A549 (cell line): ENCODE measurements around the gene PLXNB3.
"Not testable (repeated sequence)": the region's sequence is repeated elsewhere in the genome, so short reads cannot be mapped to it uniquely, and the experiment has no call there.

Source experiments
- CHD2 ChIP-seq: fragments of 150-350 bp; IDR thresholded peaks from 2 replicates; pipeline ENCODE4 v1.6.1; 2014; ENCODE audit warnings: low read length; ENCODE audit not compliant: partially characterized antibody
- CHD4 ChIP-seq: fragments of 200-600 bp; sonication (generic); IDR thresholded peaks from 2 replicates; pipeline ENCODE4 v1.6.1; 2016; ENCODE audit warnings: antibody characterized with exemption, mild to moderate bottlenecking, borderline replicate concordance
- HDAC2 ChIP-seq: fragments of 200-600 bp; sonication (generic); IDR thresholded peaks from 2 replicates; pipeline ENCODE4 v1.6.1; 2016
- POLR2A ChIP-seq: IDR thresholded peaks from 2 replicates; pipeline ENCODE4 v1.6.1; 2012; ENCODE audit warnings: mild to moderate bottlenecking, low read length
- RAD21 ChIP-seq, 2 experiments: fragments of >200 bp in 1 of 2; sonication (Bioruptor Twin) in 1 of 2; formaldehyde crosslinking in 1 of 2; IDR thresholded peaks in 1 of 2; conservative IDR thresholded peaks in 1 of 2; 2 replicates in 1 of 2; 3 replicates in 1 of 2; pipeline ENCODE4 v1.6.1; 2012 to 2018; ENCODE audit warnings: inconsistent platforms in 1 of 2
- SREBF2 ChIP-seq: fragments of 450-650 bp; IDR thresholded peaks from 2 replicates; pipeline ENCODE4 v1.6.1; 2014; ENCODE audit warnings: mild to moderate bottlenecking, moderate library complexity
- TP53 ChIP-seq: fragments of 250-450 bp; sonication (Bioruptor Pico); IDR thresholded peaks from 2 replicates; pipeline ENCODE4 v1.5.0; 2021; ENCODE audit warnings: mild to moderate bottlenecking, moderate library complexity
- TF ChIP-seq, protein P1 (sequence below): IDR thresholded peaks from 2 replicates; pipeline ENCODE4 v1.6.1; 2012
- TF ChIP-seq, protein P2 (sequence below): fragments of >200 bp; sonication (Bioruptor Twin); formaldehyde crosslinking; IDR thresholded peaks from 3 replicates; pipeline ENCODE4 v1.5.1; 2016

DNA sequence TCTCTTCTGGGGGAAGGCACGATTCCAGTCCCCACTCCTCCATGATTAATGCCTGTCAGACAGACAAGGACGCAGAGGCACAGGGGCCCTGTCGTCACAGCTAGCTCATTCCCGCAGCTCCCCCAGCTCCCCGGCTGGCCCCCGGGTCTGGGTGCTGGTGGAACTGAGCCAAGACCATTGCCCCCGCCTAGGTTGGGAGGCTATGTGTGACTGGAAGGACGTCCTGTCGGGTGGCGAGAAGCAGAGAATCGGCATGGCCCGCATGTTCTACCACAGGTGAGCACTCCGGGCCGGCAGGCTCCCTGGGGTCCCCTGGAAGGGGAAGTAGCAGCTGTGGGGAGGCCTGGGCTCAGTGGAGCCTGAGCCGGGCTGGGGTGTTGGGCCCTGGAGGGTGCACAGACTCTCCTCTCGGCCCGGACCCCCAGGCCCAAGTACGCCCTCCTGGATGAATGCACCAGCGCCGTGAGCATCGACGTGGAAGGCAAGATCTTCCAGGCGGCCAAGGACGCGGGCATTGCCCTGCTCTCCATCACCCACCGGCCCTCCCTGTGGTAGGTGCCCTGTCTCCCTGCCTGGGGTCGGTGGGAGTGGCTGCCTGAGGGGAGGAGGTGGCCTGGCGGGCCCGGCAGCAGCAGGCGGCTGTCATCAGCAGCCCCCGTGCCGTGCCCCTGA lies 21.1 kb upstream of the PLXNB3 start:
- TF ChIP-seq CHD2; POLR2A; CHD4; SREBF2; TP53; HDAC2; RAD21 (conservative IDR thresholded peaks at IDR 0.05 in 1 of 2, IDR thresholded peaks at IDR 0.05 in 1 of 2): not testable (repeated sequence)
- TF ChIP-seq, protein P1, sequence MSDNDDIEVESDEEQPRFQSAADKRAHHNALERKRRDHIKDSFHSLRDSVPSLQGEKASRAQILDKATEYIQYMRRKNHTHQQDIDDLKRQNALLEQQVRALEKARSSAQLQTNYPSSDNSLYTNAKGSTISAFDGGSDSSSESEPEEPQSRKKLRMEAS = not testable (repeated sequence)
- TF ChIP-seq, protein P2, sequence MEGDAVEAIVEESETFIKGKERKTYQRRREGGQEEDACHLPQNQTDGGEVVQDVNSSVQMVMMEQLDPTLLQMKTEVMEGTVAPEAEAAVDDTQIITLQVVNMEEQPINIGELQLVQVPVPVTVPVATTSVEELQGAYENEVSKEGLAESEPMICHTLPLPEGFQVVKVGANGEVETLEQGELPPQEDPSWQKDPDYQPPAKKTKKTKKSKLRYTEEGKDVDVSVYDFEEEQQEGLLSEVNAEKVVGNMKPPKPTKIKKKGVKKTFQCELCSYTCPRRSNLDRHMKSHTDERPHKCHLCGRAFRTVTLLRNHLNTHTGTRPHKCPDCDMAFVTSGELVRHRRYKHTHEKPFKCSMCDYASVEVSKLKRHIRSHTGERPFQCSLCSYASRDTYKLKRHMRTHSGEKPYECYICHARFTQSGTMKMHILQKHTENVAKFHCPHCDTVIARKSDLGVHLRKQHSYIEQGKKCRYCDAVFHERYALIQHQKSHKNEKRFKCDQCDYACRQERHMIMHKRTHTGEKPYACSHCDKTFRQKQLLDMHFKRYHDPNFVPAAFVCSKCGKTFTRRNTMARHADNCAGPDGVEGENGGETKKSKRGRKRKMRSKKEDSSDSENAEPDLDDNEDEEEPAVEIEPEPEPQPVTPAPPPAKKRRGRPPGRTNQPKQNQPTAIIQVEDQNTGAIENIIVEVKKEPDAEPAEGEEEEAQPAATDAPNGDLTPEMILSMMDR = not testable (repeated sequence)
